ENCODE results near the gene RUFY2. TPM values are rescaled to one million over a fixed set of nuclear protein-coding genes. Genes with fewer than 3 reads are reported as not detected.

The RUFY2 gene
- total RNA-seq, 1 donor: 32.8 TPM

DNA sequence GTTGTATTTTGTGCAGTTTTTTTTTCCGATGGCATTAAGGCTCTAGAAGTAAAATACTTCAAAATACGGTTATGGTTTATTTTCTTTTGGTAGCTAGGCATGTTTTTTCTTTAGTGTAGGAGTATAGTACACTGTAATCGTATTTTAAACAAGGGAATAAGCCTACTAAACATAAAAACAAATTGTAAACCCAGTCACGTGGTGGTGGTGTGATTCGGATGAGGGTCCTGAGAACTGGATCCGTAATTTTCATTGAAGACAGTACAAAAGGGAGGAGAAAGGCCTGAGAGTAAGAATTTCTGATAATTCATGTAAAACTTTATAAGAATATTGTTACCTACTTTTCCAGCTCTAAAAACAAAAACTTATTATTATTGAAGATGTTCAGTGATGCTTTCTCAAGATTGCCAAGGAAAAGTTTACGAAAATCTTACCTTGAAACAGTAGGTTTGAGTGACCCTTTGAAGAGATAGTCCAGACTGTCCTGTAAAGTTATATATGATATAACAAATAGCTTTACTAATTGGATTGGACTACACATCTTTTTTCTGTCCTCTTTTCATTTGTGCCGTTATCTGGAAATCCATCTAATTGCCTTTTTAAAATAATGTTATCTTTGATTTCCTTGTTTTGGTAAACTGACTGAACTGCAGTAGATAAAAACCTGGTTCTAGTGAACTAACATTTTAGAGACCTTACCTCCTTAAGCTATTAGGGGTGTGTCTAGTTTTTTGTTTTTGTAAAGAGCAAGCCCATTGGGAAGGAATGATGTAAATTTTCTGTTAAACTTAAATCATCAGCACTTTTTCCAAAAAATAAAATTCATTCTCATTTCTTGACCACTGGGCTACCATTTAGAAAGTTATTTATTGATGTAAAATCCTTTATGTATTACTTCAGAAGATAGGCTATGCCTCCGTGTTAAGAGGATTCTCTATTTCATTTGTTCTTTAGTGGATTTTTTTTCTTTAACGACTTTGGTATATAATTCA lies 73.3 kb downstream of the RUFY2 start:
- no peak for DNase-seq (ENCODE audit: low read depth)
- TF ChIP-seq, protein P1, sequence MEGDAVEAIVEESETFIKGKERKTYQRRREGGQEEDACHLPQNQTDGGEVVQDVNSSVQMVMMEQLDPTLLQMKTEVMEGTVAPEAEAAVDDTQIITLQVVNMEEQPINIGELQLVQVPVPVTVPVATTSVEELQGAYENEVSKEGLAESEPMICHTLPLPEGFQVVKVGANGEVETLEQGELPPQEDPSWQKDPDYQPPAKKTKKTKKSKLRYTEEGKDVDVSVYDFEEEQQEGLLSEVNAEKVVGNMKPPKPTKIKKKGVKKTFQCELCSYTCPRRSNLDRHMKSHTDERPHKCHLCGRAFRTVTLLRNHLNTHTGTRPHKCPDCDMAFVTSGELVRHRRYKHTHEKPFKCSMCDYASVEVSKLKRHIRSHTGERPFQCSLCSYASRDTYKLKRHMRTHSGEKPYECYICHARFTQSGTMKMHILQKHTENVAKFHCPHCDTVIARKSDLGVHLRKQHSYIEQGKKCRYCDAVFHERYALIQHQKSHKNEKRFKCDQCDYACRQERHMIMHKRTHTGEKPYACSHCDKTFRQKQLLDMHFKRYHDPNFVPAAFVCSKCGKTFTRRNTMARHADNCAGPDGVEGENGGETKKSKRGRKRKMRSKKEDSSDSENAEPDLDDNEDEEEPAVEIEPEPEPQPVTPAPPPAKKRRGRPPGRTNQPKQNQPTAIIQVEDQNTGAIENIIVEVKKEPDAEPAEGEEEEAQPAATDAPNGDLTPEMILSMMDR (IDR thresholded peaks at IDR 0.05; ENCODE audit: insufficient read depth, low read depth, low read length): no peak
- H3K4me3 ChIP-seq (ENCODE audit: low read depth, low read length): peak overlapping the region; percentile 99

DNA sequence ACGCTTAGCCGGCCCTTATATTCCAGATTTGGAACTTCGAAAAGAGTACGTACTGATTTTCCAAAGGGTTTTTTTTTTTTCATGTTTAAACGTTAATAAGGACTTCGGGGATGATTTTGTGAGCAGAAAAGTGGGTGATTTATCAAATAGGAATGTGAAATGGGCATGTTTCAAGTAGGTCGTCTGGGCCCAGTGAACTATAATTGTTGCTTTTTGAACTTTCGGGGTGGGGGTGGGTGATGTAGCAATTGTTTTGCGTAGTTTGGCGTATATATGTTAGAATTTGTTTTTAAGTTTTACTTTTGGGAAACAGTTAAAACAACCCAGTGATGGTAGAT lies 74.0 kb downstream of the RUFY2 start:
- H3K4me3 ChIP-seq (ENCODE audit: low read depth, low read length): peak overlapping the region; percentile 99
- DNase-seq (ENCODE audit: low read depth): no peak
- TF ChIP-seq, protein P1 (IDR thresholded peaks at IDR 0.05; ENCODE audit: insufficient read depth, low read depth, low read length): no peak

DNA sequence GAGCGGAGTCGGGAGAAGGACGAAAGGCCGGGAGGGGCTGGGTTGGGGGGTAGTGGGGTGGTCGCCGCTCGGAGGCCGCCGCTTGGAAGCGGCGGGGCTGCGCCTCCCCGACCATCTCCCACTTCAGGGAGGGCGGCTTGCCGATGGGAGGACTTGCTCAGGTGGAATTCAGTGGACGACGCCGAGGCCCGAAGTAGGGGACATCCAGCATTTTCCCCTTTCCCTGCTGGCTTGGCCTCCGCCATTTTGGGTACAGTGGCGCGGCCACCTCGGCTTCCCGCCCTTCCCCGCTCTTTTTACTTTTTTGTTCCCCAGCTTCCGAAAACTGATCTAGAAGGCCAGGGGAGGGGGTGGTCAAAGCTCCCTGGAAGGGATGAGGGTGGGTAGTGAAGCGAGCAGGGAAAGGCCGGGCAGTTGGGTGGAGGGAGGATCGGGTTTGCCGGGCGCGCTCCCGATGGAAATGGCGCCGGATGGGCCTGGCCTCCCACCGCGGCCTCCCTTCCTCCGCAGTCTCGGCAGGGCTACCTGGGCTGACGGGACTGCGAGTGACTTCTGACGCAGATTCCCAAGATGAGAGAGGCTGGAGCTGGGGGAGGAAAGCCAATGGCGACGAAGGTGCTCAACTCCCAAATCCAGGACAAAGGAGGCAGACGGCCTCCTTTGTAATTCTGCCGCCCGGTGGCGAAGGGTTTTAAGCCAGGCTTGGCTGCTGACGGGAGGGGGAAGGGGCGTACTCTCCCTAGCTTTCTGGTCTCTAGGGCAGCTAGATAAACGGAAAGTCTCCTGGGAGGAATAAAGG lies 74.6 kb downstream of the RUFY2 start, which contains the start of gene PBLD:
PBLD (minus strand) TSS at position 670 of the 799 bp plus-strand sequence. CDS start 26,084 bp downstream, outside the sequence.
- DNase-seq (ENCODE audit: low read depth): peak; percentile 81
- TF ChIP-seq, protein P1 (IDR thresholded peaks at IDR 0.05; ENCODE audit: insufficient read depth, low read depth, low read length): peak; percentile 52
- peak within 1 kb of the TSS; percentile 99 for H3K4me3 ChIP-seq (ENCODE audit: low read depth, low read length)

DNA sequence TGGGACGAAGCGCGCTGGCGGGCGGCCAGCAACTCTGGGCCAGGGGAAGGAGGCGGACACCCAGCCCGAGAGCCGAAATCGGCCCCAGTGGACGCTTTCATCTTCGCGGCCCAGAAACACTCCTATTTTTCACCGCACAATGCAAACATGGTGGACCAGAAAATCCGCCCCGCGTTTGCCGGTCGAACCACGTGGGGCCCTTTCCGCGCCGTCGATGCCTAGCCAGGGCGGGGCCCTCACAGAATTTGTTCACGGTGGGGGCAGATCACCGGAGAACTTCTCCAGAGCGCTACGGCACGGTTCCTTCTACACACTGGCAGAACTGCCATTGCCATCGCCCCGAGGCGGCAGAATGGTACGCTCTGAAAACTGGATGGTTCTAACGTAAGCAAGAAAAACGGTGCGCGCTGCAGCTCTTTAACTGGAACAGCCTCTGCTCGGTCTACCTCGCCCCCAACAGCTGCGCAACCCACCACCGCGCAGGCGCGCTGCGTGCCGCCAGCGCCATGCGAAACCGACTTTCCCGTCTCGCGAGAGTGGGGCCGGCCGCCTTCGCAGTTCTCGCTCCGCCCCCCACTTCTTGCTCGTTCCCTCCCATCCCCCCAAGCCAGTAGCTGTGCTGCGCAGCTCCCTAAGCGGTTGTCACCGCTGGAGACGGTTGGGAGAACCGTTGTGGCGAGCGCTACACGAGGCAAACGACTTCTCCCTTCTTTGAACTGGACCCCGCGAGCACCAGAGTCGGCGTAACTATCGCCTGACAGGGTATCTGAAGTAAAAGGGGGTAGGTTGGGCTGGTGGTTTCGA lies 75.4 kb downstream of the RUFY2 start, which contains the start of gene HNRNPH3:
HNRNPH3 (plus strand) TSS at position 610 of the 804 bp plus-strand sequence. CDS start 5,158 bp downstream, outside the sequence.
- H3K4me3 ChIP-seq (ENCODE audit: low read depth, low read length): peak within 1 kb of the TSS; percentile 99
- DNase-seq (ENCODE audit: low read depth): peak; percentile 98
- TF ChIP-seq, protein P1 (IDR thresholded peaks at IDR 0.05; ENCODE audit: insufficient read depth, low read depth, low read length): no peak

DNA sequence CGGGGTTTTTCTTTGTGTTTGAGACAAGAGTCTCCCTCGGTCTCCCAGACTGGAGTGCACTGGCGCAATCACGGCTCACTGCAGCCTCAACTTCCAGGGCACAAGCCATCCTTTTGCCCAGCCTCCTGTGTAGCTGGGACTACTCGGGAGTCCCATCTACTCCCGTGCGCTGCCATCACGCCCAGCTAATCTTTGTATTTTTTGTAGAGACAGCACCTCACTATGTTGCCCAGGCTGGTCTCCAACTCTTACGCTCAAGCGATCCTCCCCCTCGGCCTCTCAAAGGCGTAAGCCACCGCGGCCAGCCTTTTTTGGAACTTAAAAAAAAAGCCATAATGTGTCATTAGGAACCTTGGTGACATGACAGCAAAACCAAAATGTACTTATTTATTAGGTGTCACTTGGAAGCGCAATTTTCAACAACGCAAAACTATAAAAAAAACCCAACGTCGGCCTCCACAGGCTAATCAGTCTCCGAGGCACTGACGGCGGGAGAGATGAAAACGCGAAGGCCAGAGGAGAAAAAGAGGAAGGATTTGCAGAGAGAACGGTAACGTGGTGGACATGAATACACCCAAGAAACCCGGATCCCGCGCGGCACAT lies 76.1 kb downstream of the RUFY2 start:
- TF ChIP-seq, protein P1 (IDR thresholded peaks at IDR 0.05; ENCODE audit: insufficient read depth, low read depth, low read length): no peak
- H3K4me3 ChIP-seq (ENCODE audit: low read depth, low read length): peak overlapping the region; percentile 99
- peak; percentile 33 for DNase-seq (ENCODE audit: low read depth)

DNA sequence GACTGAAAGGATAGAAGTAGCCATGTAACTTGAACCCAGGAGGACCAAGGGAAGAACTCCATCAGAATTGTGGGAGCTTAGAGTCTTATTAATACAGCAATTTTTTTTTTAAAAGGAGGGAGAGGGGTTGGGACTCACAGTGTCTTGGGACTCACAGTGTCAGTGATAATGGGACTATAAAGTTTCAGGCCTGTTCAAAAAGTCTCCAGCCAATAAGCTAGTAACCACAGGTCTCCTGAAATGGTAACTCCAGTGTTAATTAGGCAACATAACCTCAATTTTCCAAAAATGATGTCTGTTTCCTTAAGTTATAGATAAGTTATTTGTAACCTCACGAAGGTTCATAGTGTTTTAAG lies 77.6 kb downstream of the RUFY2 start:
- TF ChIP-seq, protein P1 (IDR thresholded peaks at IDR 0.05; ENCODE audit: insufficient read depth, low read depth, low read length): no peak
- DNase-seq (ENCODE audit: low read depth): no peak
- no peak overlapping the region for H3K4me3 ChIP-seq (ENCODE audit: low read depth, low read length)

All from fibroblast of villous mesenchyme (primary cell).